NCI-H128 (cell line): Measurements from ENCODE around the gene PALLD.
"Not testable (repeated sequence)": the region's sequence is repeated elsewhere in the genome, so short reads cannot be mapped to it uniquely, and the experiment has no call there.

ENCODE experiments used
- DNase-seq: peaks from one replicate; lab custom pipeline; 2025; ENCODE audit not compliant: unreplicated experiment; lab: John Stamatoyannopoulos, UW

PALLD gene

GRCh38 chr4:168696280-168696679, 199.4 kb downstream of the PALLD start:
- DNase-seq, result no peak

- DNase-seq, result no peak
These were observed 200.0 kb downstream of the PALLD start for GRCh38 chr4:168696826-168697225.

- no peak for DNase-seq
These were observed 202.5 kb downstream of the PALLD start for GRCh38 chr4:168699224-168699878.

GRCh38 chr4:168701061-168701460, 204.2 kb downstream of the PALLD start:
- DNase-seq, result no peak

GRCh38 chr4:168702581-168703087, 205.8 kb downstream of the PALLD start:
- DNase-seq, result not testable (repeated sequence)

- no peak for DNase-seq
These were observed 208.3 kb downstream of the PALLD start for GRCh38 chr4:168705121-168705520.

GRCh38 chr4:168707205-168707604, 210.4 kb downstream of the PALLD start:
- no peak for DNase-seq

GRCh38 chr4:168708108-168708507, 211.3 kb downstream of the PALLD start:
- DNase-seq, result no peak

- no peak for DNase-seq
These were observed 213.6 kb downstream of the PALLD start for GRCh38 chr4:168710353-168710946.

- DNase-seq, result no peak
These were observed 214.6 kb downstream of the PALLD start for GRCh38 chr4:168711197-168712140.

GRCh38 chr4:168712316-168712890, 215.6 kb downstream of the PALLD start:
- DNase-seq, result no peak

GRCh38 chr4:168713253-168713652, 216.4 kb downstream of the PALLD start:
- DNase-seq, result peak; percentile 66

GRCh38 chr4:168715896-168716295, 219.0 kb downstream of the PALLD start:
- DNase-seq, result no peak

GRCh38 chr4:168716406-168717129, 219.7 kb downstream of the PALLD start:
- no peak for DNase-seq

GRCh38 chr4:168717847-168718246, 221.0 kb downstream of the PALLD start:
- no peak for DNase-seq

- DNase-seq, result no peak
These were observed 222.9 kb downstream of the PALLD start for GRCh38 chr4:168719725-168720124.

- DNase-seq, result no peak
These were observed 223.6 kb downstream of the PALLD start for GRCh38 chr4:168720396-168720900.

GRCh38 chr4:168722391-168722790, 225.5 kb downstream of the PALLD start:
- no peak for DNase-seq

- DNase-seq, result no peak
These were observed 226.2 kb downstream of the PALLD start for GRCh38 chr4:168723020-168723419.

GRCh38 chr4:168723569-168723968, 226.7 kb downstream of the PALLD start:
- no peak for DNase-seq
